HG02571 (cell line): ENCODE measurements around the gene DNA2.
"Not testable (repeated sequence)": the region's sequence is repeated elsewhere in the genome, so short reads cannot be mapped to it uniquely, and the experiment has no call there.

ENCODE experiments used
- ATAC-seq: cut with Tn5 transposase; IDR thresholded peaks from one replicate; pipeline ENCODE4 v1.9.1; 2021; ENCODE audit warnings: mild to moderate bottlenecking, moderate library complexity; ENCODE audit not compliant: unreplicated experiment

Gene DNA2, protein sequence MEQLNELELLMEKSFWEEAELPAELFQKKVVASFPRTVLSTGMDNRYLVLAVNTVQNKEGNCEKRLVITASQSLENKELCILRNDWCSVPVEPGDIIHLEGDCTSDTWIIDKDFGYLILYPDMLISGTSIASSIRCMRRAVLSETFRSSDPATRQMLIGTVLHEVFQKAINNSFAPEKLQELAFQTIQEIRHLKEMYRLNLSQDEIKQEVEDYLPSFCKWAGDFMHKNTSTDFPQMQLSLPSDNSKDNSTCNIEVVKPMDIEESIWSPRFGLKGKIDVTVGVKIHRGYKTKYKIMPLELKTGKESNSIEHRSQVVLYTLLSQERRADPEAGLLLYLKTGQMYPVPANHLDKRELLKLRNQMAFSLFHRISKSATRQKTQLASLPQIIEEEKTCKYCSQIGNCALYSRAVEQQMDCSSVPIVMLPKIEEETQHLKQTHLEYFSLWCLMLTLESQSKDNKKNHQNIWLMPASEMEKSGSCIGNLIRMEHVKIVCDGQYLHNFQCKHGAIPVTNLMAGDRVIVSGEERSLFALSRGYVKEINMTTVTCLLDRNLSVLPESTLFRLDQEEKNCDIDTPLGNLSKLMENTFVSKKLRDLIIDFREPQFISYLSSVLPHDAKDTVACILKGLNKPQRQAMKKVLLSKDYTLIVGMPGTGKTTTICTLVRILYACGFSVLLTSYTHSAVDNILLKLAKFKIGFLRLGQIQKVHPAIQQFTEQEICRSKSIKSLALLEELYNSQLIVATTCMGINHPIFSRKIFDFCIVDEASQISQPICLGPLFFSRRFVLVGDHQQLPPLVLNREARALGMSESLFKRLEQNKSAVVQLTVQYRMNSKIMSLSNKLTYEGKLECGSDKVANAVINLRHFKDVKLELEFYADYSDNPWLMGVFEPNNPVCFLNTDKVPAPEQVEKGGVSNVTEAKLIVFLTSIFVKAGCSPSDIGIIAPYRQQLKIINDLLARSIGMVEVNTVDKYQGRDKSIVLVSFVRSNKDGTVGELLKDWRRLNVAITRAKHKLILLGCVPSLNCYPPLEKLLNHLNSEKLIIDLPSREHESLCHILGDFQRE

DNA sequence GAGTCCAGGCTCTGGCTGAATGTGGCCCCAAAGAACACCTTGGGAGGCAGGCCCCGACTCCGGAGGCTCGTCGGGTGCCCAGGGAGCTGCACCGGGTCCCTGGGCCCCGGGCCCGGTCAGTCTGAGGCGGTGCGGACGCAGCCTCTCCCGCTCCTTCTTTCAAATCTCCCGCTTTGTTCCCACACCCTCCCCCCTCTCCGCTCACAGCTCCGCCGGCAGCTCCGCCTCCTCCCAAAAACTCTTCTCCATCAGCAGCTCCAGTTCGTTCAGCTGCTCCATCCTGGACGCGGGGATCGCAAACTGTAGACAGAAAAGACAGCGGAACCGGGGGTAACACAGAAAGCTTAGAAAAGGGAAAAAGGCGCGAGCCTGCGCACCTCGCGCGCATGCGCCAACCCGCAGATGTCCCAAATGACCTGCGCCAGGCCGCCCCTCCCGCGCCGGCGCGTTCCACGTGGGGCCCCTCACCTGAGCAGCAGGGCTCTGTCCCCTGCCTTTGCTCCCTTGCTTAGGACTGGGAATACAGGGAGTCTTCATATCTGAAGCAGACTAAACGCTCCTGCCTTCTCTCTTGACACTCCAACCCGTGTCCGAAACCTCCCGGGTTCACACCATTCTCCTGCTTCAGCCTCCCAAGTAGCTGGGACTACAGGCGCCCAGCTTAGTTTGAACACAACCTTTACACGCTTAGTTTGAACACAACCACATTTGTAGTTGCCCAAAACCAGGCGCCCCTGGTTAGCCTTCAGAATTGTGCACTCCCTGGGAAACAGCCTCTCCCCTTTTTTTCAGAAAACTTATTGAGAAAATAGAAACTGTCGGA lies at the start of gene DNA2:
TSS of gene DNA2 (minus strand) at position 388 of the 823 bp plus-strand sequence. CDS start at position 279, 109 bp downstream.
- ATAC-seq: peak; percentile 83

DNA sequence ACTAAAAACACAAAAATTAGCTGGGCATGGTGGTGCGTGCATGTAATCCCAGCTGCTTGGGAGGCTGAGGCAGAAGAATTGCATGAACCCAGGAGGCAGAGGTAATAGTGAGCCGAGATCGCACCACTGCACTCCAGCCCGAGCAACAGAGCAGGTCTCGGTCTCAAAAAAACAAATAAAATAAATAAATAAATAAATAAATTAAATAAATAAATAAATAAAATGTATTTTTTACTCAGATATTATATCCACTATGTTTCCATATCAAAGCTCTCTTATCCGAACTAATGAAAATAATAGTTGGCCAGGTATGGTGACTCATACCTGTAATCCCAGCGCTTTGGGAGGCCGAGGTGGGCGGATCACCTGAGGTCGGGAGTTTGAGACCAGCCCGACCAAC lies 46.8 kb upstream of the DNA2 start:
- not testable (repeated sequence) for ATAC-seq

DNA sequence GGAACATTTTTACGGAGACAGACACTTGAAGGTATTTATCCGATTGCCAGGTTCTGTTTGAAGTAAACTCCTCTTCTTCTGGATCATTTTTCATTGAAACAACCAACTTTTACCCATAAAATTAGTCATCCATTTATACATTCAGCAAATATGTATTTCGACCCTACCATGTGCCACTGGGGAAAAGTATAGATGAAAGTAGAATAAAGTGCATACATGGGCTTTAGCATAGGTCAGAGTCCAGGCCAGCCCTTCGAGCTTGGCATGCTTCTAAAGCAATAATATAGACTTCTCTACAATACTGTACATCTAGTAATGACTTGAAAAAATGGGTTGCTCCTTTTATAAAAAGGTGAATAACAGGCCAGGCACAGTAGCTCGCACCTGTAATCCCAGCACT lies 45.4 kb upstream of the DNA2 start:
- ATAC-seq: no peak

DNA sequence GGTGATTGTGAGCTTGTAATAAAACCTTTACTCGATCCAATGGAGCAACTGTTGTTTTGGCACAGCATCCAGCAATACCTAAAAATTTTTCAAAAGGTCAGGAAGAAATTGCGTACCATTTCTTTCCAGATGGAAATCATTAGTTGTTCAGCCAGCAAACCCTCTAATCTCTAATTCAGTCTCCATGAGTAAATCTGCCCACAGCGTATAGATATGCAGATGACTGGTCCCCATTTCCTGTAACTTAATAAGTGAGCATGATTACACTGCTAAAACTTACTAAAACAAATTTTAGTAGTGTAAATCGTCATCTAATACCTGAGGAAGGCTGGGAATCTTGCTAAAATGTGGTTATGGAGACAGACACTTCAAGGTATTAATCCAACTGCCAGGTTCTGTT lies 45.0 kb upstream of the DNA2 start:
- no peak for ATAC-seq

DNA sequence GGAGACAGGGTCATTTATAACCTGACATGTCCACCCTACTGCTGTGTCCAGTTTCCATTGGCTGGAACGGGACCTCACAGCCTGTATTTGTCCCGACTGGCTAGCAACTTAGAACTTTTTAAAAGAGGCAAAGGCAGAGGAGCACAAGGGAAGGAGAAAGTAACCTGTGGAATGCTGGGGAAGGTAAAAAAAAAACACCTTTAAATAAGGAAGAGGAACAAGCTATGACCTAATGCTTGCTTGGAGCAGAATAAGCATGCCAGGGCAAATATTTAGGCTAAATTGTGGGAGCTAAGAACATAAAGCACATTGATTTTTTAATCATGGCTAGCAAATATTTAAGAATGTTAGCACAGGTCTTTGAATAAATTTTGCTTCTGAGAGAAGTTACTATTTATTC lies 44.4 kb upstream of the DNA2 start:
- not testable (repeated sequence) for ATAC-seq

DNA sequence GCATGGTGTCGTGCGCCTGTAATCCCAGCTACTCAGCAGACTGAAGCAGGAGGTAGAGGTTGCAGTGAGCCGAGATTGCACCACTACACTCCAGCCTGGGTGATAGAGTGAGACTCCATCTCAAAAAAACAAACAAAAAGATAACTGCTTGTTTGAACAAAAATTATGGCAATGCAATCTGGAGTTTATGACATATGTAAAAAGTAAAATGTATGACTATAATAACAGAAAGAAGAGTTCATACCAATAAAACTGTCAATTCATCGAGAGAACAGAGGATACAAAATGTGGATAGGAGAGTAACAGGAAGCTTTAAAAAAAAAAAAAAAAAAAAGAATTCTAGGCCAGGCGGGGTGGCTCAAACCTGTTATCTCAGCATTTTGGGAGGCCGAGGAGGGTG lies 36.3 kb upstream of the DNA2 start:
- ATAC-seq: no peak

DNA sequence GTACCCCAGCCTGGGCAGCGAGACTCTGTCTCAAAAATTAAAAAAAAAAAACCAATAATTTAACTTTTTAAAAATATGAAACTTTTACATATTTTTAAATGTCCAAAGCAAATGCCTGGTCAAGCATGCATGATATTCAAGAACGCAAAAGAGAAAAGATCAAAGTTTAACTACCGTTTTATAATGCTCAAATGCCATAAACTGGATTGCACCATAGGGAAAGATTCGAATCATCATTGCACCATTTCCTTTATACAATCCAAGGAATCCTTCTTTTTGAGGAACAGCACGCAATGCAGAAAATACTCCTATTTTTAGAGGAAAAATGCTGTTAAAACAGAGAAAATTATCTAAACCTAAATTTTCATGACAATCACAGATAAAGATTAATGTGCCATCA lies 34.6 kb upstream of the DNA2 start:
- no peak for ATAC-seq

DNA sequence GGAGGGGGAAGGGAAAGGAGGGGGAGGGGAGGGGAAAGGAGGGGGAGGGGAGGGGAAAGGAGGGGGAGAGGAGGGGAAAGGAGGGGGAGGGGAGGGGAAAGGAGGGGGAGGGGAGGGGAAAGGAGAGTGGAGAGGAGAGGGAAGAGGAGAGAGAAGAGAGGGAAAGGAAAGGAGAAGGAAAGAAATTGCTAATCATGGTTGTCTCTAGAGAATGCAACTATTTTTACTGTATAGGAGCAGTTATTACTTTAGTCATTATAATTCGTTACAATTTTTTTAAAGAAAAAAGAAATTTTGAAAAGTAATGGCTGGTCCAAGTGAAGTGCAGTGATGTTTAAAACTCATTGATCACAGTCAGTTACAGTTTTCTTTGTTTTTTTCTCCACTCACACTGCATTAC lies 31.1 kb upstream of the DNA2 start:
- ATAC-seq: no peak

DNA sequence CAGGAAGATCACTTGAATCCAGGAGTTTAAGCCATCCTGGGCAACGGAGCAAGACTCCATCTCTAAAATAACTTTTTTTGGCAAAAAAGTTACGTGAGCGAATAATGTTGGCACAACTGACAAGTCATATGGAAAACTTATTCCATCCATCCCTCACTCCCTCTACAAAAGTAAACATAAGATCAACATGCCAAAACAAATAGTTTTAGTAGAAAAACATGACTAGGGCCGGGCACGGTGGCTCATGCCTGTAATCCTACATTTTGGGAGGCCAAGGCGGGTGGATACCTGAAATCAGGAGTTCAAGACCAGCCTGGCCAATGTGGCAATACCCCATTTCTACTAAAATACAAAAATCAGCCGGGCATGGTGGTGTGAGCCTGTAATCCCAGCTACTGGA lies 29.9 kb upstream of the DNA2 start:
- ATAC-seq: no peak

DNA sequence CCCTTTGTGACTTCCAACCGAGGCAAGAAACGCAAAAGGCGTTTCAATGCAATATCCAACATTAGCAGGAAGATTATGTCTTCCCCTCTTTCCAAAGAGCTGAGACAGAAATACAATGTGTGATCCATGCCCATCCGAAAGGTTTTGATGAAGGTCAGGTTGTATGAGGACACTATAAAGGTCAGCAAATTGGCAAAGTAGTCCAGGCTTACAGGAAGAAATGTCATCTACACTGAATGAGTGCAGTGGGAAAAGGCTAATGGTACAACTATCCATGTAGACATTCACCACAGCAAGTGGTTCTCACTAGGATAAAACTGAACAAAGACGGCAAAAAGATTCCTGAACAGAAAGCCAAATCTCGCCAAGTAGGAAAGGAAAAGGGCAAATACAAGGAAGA lies 27.8 kb upstream of the DNA2 start:
- ATAC-seq: no peak

DNA sequence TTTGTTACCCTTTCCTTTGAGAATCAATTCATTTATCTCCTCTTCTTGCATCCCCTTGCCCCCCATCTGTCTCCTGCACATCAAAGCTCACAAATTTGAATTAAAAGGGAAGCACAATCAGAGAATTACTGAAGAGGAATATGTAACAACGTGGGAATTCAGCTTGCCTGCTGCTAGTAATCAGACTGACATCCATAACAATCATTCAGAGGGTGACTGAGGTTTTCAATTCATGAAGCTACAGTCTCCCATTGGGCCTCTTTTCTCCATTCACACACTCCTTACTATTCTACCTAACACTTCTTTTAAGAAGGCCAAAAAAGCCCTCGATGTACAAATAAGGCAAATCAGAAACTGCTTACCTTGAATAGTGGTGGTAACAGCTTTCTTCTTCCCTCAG lies 24.3 kb upstream of the DNA2 start:
- no peak for ATAC-seq

DNA sequence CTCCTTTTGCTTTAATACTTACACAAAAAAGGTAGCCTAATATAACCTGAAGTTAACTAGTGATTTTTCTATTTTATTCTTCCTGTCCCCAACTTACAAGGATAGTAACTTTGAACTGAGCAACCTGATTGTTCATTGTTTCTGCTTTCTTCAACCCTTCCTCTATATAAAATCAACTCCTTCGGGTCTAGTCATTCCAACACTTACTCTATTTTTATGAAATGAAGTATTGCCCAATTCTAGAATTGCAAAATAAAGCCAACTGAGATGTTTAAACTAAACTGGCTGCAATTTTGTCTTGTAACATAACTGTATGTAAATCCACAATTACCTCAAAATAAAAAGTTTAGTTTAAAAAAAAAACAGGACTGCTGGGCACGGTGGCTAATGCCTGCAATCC lies 20.3 kb upstream of the DNA2 start:
- no peak for ATAC-seq

DNA sequence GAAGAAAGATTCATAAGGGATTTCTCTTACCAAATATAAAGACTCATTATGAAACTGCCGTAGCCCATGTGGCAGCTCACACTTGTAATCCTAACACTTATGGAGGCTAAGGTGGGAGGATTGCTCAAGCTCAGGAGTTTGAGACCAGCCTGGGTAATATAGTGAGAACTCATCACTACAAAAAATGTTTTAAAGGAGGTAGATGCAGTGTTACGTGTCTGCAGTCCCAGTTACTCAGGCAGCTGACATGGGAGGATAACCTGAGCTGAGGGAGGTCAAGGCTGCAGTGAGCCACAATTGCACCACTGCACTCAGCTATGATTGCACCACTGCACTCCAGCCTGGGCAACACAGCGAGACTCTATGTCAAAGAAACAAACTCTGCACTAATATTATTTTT lies 18.1 kb upstream of the DNA2 start:
- ATAC-seq: no peak

DNA sequence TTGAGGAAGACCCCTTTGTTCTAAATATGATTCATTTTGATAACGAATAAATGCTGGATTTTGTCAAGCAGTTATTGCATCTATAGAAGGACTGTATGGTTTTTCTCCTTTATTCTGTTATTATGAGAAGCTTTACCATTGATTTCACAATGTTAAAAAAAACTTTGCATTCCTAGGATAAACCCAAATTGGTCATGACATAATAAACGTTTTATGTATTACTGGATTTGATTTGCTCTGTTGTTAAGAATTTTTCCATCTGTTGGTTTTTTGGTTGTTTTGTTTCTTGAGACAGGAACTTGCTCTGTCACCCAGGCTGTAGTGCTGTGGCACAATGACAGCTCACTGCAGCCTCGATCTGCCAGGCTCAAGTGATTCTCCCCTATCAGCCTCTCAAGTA lies 2.2 kb upstream of the DNA2 start:
- no peak for ATAC-seq

DNA sequence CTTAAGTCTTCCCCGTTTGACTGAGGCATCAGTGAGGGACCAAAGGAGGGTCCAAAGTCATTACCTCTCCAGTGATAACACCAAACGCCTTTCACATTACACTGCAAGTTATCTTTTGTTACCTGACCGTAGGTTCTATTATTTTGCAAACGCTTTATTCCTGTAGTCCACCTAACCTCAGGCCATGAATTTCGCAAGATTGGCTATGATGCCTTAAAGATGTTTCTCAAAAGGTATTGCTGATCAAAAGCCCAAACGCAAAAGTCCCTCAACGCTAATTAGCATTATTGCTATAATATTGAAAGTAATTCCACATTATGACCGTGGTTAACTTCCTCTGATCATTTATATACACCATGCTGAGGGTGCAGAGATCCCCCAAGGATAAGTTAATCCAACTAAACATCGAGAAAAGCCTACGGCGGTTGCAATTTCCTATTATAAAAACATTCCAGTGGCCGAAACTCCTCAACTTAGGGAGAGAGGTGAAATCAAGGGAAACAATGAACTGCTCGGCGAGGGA lies 649 bp downstream of the DNA2 start:
- no peak for ATAC-seq

DNA sequence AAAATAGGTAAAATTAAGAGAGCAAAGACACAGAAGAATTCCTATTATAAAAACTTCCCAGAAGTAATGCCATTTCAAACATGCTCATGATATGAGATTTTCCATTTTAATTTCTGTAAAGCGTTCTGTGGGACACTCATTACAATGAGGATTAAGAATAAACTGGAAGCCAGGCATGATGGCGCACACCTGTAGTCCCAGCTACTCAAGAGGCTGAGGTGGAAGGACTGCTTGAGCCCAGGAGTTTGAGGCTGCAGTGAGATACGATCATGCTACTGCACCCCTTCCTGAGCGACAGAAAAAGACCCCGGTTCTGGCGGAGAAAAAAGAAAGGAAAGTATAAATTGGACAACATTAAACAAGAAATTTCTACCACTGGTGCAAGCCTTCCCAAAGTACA lies 1.5 kb downstream of the DNA2 start:
- no peak for ATAC-seq

DNA sequence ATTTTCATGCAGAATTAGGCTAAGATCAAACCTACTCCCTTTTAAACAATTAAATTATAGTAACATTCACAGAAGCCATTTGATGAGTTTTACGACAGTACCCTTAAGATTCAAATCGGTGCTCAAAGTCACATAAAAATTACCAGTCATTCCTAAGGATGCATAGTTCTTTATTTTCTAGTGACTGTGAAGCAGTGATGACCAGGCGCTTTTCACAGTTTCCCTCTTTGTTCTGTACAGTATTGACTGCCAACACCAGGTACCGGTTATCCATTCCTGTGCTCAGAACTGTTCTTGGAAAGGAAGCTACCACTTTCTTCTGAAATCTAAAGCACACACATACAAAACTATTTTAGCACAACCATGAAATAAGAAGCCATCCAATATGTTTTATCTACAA lies 1.9 kb downstream of the DNA2 start:
- no peak for ATAC-seq

DNA sequence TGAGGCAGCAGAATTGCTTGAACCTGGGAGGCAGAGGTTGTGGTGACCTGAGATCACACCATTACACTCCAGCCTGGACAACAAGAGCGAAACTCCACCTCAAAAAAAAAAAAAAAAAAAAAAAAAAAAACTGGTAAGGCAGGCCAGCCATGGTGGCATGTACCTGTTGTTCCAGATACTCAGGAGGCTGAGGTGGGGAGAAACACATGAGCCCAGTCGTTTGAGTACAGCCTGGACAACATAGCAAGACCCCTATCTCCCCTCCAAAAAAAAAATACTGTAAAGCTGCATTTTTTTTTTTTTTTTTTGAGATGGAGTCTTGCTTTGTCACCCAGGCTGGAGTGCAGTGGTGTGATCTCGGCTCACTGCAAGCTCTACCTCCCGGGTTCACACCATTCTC lies 7.0 kb downstream of the DNA2 start:
- not testable (repeated sequence) for ATAC-seq

DNA sequence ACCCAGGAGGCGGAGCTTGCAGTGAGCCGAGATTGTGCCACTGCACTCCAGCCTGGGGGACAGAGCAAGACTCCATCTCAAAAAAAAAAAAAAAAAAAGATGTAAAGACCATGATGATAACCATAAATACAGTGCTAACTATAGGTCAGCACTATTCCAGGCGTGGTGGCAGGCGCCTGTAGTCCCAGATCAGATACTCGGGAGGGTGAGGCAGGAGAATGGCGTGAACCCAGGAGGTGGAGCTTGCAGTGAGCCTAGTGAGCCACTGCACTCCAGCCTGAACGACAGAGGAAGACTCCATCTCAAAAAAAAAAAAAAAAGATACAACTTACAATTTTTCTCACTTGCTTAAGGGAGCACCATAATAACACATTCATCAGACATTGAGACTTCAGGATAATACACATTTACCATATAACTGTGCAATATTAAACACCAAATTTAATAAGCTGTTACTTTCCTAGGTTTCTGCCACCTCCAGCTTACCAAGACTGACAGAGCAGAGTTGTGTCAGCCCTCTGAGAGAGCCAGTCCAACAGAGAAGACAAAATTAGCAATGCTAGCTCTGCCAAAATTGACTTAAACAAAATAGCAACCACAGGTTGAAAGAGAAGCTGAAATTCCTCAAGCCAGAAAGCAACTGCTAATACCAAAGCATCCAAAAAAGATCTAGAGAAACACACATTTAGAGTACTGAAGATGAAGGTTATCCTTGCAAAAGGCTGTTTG lies 8.2 kb downstream of the DNA2 start:
- no peak for ATAC-seq

DNA sequence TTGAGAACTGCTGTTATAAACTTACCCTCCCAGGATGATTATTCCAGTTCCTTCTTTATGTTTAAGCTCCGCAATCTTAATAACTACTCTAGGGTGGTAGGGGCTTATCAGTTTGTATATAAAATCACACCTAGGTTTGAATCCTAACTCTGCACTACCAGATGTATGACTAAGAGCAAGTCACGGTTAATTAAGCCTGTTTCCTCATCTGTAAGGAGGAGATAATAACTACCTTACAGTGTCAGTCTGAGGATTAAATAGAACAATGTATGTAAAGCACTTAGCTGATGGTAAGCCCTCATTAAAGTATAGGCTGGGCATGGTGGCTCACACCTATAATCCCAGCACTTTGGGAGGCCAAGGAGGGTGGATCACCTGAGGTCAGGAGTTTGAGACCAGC lies 9.2 kb downstream of the DNA2 start:
- ATAC-seq: no peak
